GM21723 (cell line): ENCODE data around the gene CHD9.
"Not testable (repeated sequence)": the region's sequence is repeated elsewhere in the genome, so short reads cannot be mapped to it uniquely, and the experiment has no call there.

Experiments
- ATAC-seq: cut with Tn5 transposase; IDR thresholded peaks from one replicate; pipeline ENCODE4 v1.9.1; 2021; ENCODE audit warnings: mild to moderate bottlenecking, moderate library complexity; ENCODE audit not compliant: unreplicated experiment

CHD9 gene

DNA sequence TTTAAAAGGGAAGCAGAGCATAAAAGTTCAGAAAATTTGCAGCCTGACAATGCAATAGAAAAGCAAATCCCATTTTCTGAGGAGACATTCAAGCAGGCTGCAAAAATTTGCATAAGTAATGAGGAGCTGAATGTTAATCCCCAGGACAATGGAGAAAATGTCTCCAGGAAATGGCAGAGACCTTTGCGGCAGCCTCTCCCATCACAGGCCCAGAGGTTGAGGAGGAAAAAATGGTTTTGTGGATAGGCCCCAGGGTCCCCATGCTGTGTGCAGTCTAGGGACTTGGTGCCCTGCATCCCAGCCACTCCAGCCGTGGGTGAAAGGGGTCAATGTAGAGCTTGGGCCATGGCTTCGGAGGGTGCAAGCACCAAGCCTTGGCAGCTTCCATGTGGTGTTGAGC is 19.5 kb downstream of the CHD9 start:
- ATAC-seq = not testable (repeated sequence)

DNA sequence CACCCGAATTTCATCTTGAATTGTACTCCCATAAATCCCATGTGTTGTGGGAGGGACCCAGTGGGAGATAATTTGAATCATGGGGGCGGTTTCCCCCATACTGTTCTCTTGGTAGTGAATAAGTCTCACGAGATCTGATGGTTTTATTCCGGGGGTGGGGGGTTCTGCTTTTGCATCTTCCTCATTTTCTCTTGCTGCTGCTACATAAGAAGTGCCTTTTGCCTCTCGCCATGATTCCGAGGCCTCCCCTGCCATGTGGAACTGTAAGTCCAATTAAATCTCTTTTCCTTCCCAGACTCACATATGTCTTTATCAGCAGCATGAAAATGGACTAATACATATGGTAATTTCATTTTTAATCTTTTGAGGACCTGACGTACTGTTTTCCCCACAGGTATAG is 20.7 kb downstream of the CHD9 start:
- not testable (repeated sequence) for ATAC-seq

DNA sequence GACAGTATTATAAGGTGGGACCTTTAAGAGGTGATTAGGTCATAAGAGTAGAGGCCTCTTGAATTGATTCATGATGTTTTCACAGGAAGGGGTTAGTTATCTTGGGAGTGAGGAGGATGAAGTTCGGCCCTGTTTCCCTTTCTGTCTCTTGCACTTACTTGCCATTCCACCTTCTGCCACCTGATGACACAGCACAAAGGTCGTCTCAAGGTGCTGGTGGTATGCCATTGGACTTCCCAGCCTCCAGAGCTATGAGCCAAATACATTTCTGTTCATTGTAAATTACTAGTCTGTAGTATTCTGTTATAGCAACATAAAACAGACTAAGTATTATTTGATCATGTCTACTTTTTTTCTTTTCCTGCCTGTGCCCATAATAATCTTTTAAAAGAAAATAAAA is 23.5 kb downstream of the CHD9 start:
- no peak for ATAC-seq

DNA sequence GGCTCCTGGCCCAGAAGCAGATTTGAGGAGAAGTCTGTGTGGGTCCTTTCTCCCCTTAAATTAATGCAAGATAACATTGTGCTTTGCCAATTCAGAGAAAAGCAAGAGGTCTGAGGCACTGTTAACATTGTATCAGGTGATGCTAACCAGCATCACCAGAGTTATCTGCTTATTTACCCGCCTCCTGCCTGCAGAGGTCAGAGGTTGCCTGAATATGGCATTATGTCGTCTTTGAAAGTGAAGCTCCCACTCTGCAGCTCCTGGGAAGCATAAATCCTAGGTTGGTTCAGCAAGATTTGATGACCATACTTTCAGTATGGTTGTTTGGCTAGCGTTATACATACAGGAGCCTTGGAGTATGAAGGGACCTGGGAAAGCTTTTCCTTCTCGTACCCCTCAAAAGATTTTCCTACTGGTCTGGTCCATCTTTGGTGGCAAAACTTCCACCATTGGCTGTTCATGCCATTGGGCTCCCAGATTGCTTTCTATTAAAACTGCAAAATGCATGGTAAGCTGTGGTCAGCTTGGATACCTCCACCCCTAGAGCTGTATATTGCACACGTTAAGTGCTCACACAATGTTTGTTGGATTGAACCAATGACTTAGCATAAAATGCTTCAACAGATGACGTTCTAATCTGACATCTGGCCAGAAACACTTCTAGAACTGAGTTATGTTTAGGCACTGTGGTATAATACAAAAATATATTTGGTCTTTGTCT is 24.1 kb downstream of the CHD9 start:
- ATAC-seq = no peak

DNA sequence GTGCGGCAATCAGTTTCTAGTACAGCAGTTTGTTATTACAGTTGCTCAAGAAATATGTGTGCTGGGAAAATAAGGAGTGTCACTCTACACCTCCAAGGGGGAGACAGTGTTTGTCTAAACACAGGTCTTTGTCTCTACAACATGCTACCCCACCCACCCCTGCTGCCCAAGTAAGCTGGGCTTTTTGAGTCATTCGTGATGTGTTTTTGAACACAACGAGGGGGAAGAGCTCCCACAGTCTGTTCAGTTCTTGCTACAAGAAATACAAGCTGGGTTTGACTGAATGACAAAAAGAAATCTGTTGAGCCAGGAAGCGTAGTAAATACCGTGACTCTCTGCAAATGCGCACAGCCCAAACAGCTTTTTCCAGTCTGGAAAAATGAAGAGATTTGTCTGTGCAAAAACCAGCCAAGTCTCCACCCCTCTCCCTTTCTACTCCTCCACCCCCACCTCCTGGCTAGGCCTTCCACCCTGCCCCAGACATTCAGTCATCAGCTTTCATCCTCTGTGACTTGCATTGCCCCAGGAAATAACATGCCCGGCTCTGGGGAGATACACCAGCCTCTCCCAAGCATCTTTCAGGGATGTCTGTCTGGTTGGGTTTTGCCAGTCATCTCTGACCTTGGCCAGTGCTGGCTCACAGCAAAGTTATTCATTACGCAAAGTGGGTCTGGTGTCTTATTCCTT is 25.7 kb downstream of the CHD9 start:
- ATAC-seq = no peak

DNA sequence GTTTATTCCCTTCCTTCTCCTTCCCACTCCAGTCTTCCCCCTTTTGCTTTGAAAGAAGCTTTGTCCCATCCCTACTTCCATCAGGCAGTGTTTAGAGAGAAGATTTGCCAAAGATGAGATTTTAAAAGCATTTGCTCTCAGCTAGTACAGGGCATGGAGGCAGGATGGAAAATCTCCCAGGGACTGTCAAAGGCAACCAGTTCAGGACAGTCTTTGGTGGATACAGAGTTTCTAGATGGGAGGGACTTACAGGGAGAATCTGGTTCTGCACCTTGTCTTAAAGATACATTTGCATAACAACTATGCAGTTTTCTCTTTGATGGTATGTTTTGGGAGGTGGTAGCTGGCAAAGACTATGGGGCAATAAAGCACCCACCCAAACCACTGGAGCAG is 26.2 kb downstream of the CHD9 start:
- no peak for ATAC-seq

DNA sequence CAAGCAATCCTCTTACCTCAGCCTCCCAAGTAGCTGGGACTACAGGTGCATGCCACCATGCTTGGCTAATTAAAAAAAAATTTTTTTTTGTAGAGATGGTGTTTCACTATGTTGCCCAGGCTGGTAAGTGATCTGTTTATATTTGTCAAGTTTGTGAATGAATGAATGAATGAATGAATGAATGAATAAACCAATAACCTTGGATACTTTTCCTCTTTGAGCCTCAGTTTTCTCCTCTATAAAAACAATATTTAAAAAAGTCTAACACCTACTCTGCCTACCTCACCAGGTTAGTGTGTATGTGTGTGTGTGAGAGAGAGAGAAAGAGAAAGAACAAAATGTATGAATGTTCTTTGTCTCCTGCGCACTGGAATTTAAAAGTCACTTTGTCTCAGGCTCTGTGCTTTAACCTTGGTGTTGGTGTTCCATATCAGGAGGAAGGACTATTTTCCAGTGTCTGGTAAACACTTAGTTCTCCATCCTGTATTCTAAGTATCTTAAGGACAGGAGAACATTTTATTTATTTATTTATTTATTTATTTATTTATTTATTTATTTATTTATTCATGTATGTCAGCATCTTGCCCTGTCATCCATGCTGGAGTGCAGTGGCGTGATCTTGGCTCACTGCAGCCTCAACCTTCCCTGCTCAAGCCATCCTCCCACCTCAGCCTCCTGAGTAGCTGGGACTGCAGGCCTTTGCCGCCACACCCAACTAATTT is 27.1 kb downstream of the CHD9 start:
- ATAC-seq = no peak

DNA sequence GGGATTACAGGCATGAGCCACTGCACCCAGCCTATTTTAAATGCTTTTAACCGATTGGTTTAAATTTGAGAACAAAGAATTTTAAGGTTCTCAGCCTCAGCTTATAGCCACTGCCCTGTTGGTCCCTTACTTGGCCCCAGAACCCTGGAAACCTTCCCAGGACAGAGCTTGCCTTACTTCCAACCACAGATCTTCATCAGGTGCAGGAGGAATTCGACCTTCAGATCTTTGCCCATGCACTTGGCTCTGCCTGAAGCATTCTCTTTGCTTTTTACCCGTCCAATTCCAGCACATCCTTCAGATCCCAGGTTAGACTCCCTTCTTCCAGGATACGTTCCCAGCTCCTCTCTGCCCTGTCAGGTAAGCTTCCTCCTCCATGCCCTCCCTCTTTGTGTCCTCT is 27.7 kb downstream of the CHD9 start:
- ATAC-seq = no peak

DNA sequence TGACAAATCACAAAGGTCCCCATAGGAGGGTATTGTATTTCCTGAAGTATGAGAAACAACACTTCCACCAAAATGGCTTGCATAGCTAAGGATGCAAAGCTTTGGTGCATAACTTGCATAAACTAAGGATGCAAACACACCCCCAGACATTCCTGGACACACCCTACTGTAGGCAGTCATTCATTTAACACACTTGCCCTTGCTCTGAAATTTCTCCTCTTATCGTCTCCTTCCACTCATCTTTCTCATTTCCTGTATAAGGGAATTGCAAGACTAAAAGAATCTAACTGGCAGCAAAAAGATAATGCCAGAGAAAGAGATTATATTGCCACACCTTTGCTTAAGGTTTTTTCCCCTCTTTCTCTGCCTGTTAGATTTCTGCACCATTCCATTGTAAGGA is 28.3 kb downstream of the CHD9 start:
- ATAC-seq = no peak

DNA sequence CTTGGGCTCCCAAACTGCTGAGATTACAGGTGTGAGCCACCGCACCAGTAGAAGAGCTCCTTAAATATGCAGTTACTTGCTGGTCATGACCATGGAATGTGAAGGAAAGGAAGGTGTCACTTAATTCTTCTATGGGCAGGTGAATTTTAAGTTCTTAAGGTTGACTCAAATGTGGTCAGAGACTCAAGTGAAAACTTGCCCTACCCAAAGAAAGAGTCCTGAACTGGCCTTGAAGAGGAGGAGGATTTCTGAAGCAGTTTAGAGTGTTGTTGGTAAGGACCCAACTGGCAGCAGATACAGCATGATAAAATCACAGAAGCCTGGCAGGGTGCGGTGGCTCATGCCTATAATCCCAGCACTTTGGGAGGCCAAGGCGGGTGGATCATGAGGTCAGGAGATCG is 29.4 kb downstream of the CHD9 start:
- no peak for ATAC-seq

DNA sequence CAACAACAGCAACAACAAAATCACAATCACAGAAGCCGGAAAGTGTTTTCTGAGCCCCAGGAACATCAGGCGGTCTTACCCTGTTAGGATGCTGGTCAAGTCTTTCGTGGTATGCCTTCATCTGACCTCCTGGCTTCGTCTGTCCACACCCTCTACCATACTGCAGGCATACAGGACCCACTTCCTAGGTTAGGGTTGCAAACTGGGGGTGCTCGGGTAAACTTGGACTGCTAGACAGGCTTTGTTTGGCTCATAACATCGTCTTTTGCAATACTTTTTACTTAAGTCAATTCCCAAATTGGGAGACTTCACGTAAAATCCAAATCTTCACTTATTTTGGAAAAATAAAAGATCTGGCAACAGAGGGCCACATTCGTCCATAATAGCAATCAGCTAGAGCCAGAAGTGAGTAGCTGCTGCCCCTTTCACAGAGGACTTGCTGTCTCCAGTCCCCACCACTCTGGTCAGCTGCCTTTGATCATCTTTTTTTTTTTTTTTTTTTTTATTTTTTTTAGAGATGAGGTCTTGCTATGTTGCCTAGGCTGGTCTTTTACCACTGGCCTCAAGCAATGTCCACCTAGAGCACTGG is 30.0 kb downstream of the CHD9 start:
- ATAC-seq = no peak

DNA sequence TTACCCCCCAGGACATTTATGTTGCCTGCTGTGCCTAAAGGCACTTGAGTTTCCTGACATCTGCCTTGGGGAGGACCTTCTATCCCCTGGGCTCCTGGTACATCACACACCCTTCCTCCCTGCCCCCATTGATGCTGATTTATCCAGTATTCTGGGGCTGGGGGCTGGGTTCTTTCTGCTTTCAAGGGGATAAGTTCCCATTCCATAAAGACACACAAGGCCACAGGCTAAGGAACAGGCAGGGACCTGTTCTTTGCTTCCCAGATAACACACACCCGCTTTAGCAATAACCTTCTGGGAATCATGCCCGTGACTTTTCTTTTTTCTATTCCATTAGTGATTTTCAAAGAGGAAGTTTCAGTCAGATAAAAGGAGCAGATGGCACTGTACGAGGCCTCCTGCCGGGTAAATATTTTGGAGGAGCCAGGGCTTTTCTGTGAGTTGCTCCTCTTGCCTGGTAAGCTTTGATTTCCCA is 30.6 kb downstream of the CHD9 start:
- ATAC-seq = no peak

DNA sequence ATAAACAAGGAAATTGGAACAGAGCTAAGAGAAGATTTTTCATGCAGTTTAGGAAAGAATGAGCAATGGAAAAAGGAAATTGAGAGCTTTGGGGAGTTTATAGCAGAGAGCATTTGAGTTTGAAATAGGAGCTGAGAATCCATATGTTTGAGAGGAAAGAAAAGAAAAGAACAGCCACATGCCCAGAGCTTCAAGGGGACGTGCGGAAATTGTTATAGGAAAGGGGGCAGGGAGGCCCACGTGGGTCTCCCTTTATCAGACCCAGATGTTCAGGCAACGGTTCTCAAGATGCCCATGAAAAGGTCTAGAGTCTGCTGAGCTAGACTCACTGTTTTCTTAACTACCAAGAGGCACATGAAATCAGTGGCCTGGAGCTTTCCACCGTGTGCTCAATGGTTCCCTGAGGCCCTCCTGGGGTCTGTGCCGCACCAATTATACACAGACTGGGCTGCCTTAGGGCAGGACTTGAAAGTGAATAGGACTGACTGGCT is 31.2 kb downstream of the CHD9 start:
- ATAC-seq = no peak

DNA sequence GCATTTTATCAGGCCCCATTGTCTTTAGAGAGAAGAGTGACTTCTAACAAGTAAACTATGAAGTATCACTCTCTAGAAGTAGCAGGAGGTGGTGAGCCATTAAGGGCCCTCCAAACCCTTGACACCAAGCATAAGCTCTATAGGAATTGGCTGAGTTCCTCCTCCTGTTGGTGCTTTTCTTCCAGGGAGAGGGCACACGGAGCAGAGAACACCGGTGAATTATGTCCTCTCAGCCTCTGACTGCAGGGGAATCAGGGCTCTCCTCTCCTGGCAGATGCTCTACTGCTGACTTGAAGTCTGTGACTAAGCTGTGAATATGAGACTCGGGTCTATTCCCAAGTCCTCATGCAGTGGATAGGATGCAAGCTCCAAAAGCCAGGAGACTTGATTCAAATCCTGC is 32.3 kb downstream of the CHD9 start:
- ATAC-seq = no peak

DNA sequence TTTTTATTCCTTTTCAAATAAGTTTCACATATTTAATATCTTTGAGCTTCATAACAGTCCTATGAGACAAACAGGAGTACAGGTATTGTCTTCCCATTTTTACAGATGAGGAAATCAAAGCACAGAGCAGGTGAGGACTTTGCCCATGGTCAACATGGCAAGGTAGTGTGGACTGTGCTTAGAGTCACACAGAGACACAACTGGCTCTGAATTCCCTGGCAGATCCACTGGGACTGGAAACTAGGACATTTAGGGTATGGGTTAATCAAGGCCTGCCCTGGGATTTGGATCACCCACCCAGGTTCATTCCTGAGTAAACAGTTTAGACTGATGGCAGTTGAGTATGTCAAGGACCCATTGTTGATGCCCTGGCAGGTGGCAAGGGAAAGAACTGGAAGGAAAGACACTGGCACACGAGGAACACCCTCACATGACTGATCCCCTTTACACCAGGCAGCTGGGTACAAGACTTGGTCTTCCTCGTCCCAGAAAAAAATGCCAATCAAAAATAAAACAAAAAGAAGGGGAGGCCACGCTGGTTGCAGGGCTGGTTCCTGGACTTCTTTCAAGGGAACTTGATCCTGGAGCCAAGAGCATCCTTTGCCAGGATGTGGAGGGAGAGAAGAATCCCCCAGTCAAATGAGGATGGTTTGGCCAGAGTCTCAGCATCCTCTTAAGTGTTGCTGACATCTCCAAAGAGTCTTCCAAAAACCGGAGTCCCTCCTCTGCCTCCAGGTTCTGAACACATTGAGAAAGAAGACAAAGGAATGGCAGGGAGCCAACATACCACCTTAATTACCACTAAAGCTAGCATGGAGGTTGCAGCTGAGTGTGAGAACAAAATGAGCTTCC is 34.9 kb downstream of the CHD9 start:
- no peak for ATAC-seq

DNA sequence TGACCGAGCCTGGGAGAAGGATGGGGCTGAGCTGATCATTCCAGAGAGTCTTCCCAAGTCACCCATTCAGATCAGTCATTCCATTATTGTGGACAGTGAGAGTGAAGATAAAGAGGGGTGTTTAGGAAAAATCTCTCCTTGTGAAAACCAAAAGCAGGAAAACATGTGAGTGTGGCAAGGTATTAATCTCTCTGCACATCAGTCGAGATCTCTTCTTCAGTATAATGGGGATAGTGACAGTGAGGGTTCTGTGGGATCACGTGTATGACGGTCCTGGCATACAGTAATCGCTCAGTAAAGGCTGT is 35.4 kb downstream of the CHD9 start:
- no peak for ATAC-seq

DNA sequence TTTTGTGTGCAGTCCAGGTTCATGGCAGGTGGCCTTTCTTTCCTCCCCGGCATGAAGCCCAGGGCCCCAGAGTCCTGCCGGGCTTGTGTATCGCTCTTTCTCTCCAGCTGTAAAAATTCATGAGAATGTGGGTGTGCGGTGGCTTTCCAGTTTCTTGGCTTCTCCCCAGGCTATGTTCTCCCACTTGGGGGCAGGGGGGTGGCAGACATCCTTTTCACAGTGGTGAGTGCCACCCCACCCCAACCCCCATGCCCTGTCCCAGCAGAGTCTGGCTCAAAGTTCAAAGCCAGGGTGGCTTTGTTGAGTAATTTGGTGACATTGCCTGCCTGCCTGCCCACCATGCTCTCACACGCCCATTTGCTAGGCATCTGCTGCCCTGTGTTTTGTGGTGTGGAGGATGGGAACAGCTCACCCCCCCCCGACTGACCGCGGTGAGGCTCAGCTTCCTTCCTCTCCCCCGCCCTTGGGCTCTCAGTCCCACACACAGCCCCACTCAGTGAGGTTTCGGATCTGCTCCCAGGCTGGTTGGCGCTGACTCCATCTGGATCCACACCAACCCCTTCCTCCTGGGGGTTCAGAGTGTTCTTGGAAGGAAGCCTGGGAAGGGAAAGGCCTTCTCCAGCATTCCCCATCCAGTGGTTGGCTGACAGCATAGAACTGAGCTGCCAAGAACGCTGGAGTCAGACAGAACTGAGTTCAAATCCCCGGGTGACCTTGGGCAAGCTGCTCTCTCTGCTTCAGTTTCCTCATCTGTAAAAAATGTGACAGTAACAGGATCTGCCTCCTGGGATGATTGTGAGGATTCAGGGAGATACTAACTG is 36.0 kb downstream of the CHD9 start:
- ATAC-seq = peak; percentile 54

DNA sequence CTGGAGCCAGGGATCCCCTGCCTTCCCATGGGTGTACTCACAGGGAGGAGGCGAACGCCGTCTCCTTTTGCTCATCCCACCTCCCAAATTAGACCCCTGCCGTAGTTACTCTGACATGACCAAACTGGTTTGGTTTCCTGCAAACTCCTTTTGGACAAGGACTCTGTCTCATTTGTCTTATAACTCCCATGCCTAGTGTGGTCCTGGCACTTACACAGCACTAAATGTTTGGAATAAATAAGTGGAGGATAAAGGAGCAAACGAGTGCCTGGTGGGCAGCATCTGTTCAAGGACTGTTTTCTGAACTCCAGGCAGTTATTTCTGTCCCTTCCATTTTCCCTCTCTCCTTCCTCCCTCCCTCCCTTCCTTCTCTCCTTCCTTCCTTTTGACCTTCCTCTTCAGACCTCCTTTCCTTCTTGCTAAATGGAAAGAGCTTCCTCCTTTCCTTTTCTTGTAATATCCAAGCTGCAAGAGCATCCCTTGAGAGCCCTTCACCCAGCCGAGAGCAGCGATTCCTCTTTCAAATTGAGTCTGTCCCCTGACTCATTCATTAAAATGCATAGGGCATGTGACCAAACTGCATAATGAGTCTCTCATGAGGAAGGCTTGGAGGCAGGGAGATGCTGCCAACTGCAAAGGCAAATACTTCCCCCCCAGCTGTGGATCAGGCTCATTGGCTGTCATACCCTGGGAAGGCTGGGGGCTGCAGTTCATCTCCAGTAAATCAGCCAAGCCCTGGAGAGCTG is 36.8 kb downstream of the CHD9 start:
- ATAC-seq = peak; percentile 52

DNA sequence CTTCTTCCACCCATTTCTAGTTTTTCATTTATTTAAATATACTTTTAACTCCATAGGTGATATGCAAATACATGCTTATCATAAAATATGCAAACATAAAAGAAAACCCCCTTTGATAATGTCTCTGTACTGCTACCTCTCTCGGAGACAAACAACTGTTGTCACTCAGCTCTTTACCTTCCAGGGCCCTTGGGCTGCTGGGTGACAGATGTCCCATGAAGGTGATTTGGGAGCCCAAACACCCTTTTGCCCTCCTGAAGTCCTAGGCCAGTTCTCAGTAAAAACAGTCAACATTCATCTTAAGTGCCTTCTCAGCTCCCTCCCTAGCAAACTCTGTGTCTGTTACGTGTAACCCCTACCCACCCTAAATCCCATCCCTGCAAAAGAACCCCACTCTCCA is 37.5 kb downstream of the CHD9 start:
- no peak for ATAC-seq
